ENCODE results near the gene PIP4K2A.
A peak's percentile ranks its signal among the peaks of the same experiment; 100 is the strongest.
"Not testable (repeated sequence)": the region's sequence is repeated elsewhere in the genome, so short reads cannot be mapped to it uniquely, and the experiment has no call there.

PIP4K2A gene

GRCh38 chr10:22548344-22548743 is 166.0 kb downstream of the PIP4K2A start:
- DNase-seq: no peak

GRCh38 chr10:22545643-22546042 is 168.7 kb downstream of the PIP4K2A start:
- no peak for DNase-seq

- no peak for DNase-seq
These were observed 169.9 kb downstream of the PIP4K2A start for GRCh38 chr10:22544325-22545068.

DNA sequence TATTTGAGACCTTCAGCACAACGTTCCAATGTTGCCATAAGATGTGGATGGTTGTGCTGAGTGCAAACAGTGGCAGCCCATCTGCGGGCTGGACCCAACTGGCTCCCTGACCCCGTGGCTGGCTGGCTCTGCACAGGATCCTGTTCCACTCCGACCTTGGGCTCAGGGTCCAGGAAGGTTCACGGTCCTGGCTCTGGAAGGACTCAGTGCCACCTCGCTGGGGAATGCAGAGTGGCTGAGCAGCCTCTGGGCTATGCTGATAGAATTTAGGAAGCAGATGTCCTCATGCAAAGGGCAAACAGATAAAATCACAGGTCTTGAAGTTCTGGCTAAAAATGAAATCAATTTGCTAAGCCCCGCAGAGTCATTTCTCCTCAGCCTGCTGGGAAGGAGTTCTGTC is 171.6 kb downstream of the PIP4K2A start:
- no peak for DNase-seq

DNA sequence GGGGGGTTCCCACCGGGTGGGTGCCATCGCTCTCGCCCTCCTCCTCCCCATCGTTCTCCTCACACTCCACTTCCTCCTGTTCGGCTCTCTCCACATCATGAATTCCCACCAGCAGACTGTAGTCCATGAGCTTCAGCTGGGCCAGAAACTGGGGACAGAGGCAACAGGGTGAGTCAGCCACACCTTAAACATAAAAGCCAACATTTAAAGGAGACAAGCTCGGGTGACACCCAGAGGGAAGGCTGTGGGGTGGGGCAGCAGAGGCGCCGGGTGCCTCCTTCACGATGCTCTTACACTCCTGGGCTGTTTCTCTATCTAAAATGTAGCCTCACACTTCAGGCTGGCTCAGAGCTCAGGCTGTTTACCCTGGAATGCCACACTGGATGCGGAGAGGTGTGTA is 172.5 kb downstream of the PIP4K2A start:
- DNase-seq: no peak

DNA sequence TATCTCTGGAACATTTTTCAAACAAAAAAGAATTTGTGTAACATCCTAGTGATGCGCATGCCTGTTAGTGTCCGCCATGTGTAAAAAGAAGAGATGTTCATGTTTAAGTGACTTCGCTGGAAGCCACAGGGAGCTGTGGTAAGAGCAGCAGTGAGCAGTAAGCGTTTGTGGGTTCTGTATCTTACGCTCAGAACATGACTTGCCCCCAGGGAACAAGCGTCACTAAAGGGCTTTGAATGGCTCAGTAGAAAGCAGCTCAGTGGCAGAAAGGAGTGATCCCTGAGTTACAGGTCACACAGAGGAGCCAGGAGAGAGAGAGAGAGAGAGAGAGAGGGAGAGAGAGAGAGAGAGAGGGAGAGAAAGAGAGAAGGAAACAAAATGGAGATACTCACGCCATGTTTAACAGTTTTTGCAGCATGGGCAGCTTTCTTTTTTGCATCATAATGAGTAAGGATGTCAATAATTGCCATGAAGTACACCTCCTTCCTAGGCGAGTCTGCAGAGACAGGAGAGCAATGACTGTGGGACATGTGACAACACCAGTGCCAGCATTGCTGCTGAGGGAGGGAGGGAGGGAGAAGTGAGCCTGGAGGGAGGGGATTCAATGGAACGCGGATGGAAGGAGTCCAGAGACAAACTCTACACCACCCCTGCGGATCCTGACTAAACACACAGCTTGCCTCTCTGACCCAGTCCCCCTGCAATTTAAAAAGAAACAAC is 174.6 kb downstream of the PIP4K2A start:
- no peak for DNase-seq

- no peak for DNase-seq
These were observed 176.6 kb downstream of the PIP4K2A start for GRCh38 chr10:22537810-22538209.

DNA sequence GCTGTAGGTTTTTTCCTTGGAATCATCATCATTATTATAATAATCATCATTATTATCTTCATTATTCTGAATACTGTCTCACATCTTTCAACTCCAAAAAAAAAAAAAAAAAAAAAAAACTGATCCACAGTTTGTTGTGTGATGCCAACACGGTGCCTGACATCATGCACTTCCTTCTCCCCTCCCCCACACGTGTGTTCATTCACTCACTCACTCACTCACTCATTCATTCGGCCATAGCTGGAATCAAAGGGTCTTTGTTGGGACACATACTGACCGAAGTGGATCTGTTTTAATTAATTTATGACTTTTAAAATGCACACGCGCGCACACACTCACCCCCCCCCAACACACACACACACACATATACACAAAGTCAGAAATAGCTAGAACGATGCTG is 177.8 kb downstream of the PIP4K2A start:
- DNase-seq: no peak

DNA sequence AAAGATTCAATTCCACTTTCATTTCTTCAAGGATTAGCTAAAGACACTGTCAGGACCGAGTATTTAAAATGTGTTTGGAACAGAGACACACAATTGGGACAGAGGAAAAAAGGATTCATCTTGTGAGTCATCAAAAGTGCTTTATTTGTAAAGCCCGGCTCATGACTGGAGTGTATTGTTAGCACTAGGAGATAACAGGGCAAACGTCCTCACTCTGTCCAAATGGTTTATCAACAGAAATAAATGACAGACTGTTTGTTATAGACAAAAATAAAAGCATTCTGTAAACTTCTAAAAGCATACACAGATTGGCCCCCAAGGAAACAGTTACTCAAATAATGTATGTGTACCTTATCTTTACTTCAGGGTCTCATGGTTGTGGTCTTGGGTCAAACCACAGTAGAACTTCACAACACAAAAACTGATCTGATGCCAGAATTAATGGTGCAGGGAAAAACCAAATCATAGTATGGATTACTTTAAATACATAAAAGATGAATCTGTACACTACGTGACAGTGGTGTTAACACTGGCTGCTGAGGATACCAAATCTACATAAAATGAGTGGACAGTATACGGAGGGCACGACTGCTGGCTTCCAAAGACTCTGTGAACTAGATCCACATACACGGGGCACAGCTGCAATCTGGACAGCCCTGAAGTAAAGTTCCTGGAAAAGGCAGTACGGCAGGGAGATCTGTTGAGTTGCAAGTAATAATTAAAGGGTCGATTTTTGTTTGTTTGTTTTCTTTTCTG is 179.4 kb downstream of the PIP4K2A start:
- no peak for DNase-seq

DNA sequence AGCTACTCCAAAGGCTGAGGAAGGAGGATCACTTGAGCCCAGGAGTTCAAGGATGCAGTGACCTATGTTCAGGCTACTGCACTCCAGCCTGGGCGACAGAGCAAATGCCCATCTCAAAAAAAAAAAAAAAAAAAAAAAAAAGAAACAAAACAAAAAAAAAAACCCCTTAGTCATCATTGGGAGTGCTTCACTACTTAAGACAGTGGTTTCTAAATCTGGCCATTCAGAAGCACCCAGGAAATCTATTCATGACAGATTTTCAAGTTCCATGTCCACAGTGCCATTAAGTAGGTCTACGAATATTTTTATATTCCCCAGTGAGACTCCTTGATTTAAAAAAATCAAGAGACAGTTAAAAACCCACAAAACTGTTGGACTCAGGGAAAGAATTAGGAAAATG is 182.9 kb downstream of the PIP4K2A start:
- DNase-seq: no peak

DNA sequence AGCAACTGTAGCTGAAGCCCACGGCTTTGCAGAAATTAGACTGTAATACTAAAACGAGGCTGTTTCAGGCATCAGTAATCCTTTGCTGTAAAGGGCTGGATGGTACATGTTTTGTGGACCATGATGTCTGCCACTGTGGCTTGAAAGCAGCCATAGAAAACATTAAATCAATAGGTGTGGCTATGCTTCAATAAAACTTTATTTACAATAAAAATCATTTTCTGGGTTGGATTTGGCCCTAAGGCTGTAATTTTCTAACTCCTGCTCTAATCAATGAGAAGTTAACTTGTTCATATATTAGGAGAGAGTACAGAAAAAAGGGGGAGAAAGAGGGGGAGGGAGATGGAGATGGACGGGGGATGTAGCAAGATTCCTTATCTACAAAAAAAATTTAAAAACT is 183.4 kb downstream of the PIP4K2A start:
- DNase-seq: no peak

GRCh38 chr10:22527520-22527919 is 186.9 kb downstream of the PIP4K2A start:
- no peak for DNase-seq

DNA sequence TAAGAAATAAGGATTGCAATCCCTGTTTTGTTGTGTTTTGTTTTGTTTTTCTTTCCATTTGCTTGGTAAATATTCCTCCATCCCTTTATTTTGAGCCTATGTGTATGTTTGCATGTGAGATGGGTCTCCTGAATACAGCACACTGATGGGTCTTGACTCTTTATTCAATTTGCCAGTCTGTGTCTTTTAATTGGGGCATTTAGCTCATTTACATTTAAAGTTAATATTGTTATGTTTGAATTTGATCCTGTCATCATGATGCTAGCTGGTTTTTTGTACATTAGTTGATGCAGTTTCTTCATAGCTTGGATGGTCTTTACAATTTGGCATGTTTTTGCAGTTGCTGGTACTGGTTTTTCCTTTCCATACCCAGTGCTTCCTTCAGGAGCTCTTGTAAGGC is 190.0 kb downstream of the PIP4K2A start:
- not testable (repeated sequence) for DNase-seq

DNA sequence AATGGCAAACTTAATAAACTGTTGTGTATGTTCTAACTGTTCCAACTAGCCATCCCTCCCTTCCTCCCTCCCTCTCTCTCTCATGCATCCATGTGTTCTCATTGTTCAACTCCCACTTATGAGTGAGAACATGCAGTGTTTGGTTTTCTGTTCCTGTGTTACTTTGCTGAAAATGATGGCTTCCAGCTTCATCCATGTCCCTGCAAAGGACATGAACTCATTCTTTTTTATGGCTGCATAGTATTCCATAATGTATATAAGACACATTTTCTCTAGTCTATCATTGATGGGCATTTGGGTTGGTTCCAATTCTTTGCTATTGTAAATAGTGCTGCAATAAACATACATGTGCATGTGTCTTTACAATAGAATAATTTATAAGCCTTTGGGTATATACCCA is 193.7 kb downstream of the PIP4K2A start:
- DNase-seq: not testable (repeated sequence)

DNA sequence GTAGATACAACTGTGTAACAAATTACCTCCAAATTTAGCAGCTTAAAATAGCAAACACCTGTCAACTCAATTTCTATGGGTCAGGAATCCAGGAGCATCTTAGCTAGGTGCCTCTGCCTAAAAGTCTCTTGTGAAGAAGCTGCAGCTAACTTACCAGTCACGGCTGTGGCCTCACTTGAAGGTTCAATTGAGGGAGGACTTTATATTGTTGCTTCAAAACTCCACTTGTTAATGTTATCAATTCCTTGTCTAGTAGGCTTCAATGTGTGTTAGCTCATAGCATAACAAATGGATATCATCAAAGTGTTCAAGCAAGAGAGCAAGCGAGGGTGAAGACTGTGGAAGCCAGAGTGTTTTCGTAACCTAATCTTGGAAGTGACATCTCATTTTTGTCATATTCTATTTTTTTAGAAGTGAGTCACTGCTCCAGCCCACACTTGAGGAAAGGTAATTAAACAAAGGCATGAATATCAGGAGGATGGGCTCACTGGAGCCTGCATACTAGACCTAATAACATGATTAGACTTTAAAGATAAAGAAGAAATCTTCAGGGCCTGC is 196.1 kb downstream of the PIP4K2A start:
- DNase-seq: no peak

GRCh38 chr10:22515009-22515408 is 199.4 kb downstream of the PIP4K2A start:
- DNase-seq: no peak

- DNase-seq: not testable (repeated sequence)
These were observed 200.0 kb downstream of the PIP4K2A start for GRCh38 chr10:22514414-22514758.

- peak in 1 of 2 experiments; percentile 32 for DNase-seq
These were observed 200.6 kb downstream of the PIP4K2A start for GRCh38 chr10:22513483-22514413.

- DNase-seq: not testable (repeated sequence)
These were observed 202.4 kb downstream of the PIP4K2A start for GRCh38 chr10:22512015-22512414.

DNA sequence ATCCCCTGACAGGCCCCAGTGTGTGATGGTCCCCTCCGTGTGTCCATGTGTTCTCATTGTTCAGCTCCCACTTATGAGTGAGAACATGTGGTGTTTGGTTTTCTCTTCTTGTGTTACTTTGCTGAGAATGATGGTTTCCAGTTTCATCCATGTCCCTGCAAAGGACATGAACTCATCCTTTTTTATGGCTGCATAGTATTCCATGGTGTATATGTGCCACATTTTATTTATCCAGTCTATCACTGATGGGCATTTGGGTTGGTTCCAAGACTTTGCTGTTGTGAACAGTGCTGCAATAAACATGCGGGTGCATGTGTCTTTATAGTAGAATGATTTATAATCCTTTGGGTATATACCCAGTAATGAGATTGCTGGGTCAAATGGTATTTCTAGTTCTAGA is 206.2 kb downstream of the PIP4K2A start:
- not testable (repeated sequence) for DNase-seq

DNA sequence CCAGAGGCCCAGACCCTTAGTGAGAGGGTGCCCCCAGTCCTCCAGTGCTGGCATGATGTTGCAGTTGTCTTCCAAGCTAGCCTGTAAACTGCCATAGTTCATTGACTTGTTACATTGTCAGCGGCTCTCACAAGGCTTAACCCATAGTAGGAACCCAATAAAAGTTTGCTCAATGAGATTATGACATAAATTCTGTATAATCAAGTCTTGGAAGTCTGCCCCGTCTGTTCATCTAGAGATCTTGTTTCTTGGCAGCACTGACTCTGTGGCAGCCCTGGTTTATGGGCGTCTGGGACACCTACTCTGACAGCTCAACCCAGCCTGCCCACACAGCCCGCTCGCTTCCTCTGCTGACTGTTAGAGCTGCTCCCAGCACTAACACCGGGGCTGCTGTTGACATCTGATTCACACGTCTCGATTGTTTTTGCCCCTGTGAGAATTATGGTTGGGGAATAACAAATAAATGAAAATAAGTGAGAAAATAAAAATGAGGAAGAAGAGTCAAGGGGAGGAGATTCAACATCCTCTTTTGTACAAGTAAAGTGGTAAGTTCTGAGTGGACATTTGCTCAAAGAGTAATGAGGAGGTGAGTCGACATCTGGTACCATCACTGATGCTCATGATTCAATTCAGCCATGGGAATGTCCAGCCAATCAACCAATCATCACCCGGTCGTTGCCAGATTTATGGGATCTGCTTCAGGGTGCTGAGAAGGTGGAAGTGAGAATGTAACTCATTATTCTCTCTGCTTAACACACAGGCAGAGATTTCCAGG is 208.3 kb downstream of the PIP4K2A start:
- no peak for DNase-seq

DNA sequence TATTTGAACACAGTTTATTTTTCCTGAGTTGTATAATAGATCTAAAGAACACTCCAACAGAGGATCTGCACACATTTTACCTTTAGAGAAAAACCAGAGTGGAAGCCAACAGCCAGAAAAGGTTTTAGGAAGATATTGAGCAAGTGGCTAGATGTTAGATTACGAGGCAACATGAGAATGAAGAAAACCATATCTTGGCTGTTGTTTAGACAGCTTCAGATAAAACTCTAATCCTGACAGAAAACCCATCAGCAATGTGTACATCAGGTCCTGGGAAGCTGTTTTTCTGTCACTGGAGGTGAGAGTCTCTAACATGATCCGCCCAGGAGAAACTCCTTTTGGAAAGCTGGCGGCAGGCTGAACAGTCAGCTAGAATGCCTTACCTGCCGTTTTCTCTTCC is 209.6 kb downstream of the PIP4K2A start:
- DNase-seq: no peak
